OCI-LY3 (cell line): ENCODE results near the gene NTRK1.

Experiments used
- H2AFZ ChIP-seq: fragments of 200-600, 300-600 bp; shearing (Covaris generic); 2 replicates; pipeline ENCODE4 v1.6.0; 2014; ENCODE audit warnings: antibody characterized with exemption, low read depth, low read length
- H3K27ac ChIP-seq: fragments of 200-600, 300-600 bp; sonication (generic); 2 replicates; pipeline ENCODE4 v1.5.1; 2014; ENCODE audit warnings: mild to moderate bottlenecking, low read length, moderate library complexity, mixed read lengths
- H3K27me3 ChIP-seq: fragments of 200-600, 300-600 bp; sonication (generic); 2 replicates; pipeline ENCODE4 v1.6.1; 2014; ENCODE audit warnings: low read depth, low read length, mixed read lengths
- H3K36me3 ChIP-seq: fragments of 200-600, 300-600 bp; sonication (generic); replicated peaks from 2 replicates; pipeline ENCODE3; 2014; ENCODE audit warnings: low read depth, low read length, mixed read lengths
- H3K4me1 ChIP-seq: fragments of 300-600, 200-600 bp; sonication (generic); 2 replicates; pipeline ENCODE4 v1.6.1; 2014; ENCODE audit warnings: low read length, mixed read lengths
- H3K4me2 ChIP-seq: fragments of 200-600, 300-600 bp; sonication (generic); 2 replicates; pipeline ENCODE4 v1.6.1; 2014; ENCODE audit warnings: low read length, mixed read lengths
- H3K4me3 ChIP-seq: fragments of 300-600, 200-600 bp; sonication (generic); 2 replicates; pipeline ENCODE4 v1.5.1; 2014; ENCODE audit warnings: antibody characterized with exemption, mild to moderate bottlenecking, low read length, moderate library complexity
- H3K79me2 ChIP-seq: fragments of 300-600, 200-600 bp; shearing (Covaris generic); 2 replicates; pipeline ENCODE4 v1.6.1; 2014; ENCODE audit warnings: mild to moderate bottlenecking, low read length, mixed read lengths
- H3K9ac ChIP-seq: fragments of 300-600, 200-600 bp; shearing (Covaris generic); 2 replicates; pipeline ENCODE4 v1.6.0; 2014; ENCODE audit warnings: mild to moderate bottlenecking, low read length, moderate library complexity
- H3K9me3 ChIP-seq: fragments of 200-600, 300-600 bp; shearing (Covaris generic); 2 replicates; pipeline ENCODE4 v1.6.1; 2014; ENCODE audit warnings: low read length, mixed read lengths; ENCODE audit not compliant: insufficient read depth
- H4K20me1 ChIP-seq: fragments of 200-600, 300-600 bp; sonication (generic); 2 replicates; pipeline ENCODE4 v1.6.1; 2016; ENCODE audit warnings: low read length, mixed read lengths; ENCODE audit not compliant: insufficient read depth
- CTCF ChIP-seq: fragments of 200-600, 300-600 bp; sonication (generic); IDR thresholded peaks from 2 replicates; pipeline ENCODE4 v1.5.1; 2014; ENCODE audit warnings: antibody characterized with exemption, low read length, low read depth
- EZH2phosphoT487 ChIP-seq: fragments of 200-600 bp; shearing (Covaris generic); IDR thresholded peaks from 2 replicates; pipeline ENCODE4 v1.6.1; 2018; ENCODE audit warnings: antibody characterized with exemption, mixed run types, low read depth

NTRK1 gene

GRCh38 chr1:156897078-156897825, 36.6 kb downstream of the NTRK1 start:
- Histone ChIP-seq H3K4me2 (no peak overlapping the region), H2AFZ (no peak overlapping the region), H3K9ac (no peak overlapping the region), H3K79me2 (no peaks in the 10 kb centered on the region), H4K20me1 (no peaks in the 10 kb centered on the region), H3K4me3 (no peak overlapping the region), H3K36me3 (no peaks in the 10 kb centered on the region), H3K27ac (no peak overlapping the region), H3K9me3 (no peaks in the 10 kb centered on the region), H3K27me3 (peaks cover 16% of the 10 kb centered on the region), H3K4me1 (peaks cover 17% of the 10 kb centered on the region)
- TF ChIP-seq EZH2phosphoT487, result no peak
- no peak for TF ChIP-seq CTCF

GRCh38 chr1:156898161-156898566, 37.5 kb downstream of the NTRK1 start:
- H3K4me3 ChIP-seq, result no peak overlapping the region
- H4K20me1 ChIP-seq, result no peaks in the 10 kb centered on the region
- TF ChIP-seq CTCF (no peak), EZH2phosphoT487 (no peak)
- H3K9me3 ChIP-seq, result no peaks in the 10 kb centered on the region
- H3K9ac ChIP-seq, result no peak overlapping the region
- no peaks in the 10 kb centered on the region for H3K79me2 ChIP-seq
- no peak overlapping the region for H3K4me2 ChIP-seq
- no peak overlapping the region for H3K27ac ChIP-seq
- H2AFZ ChIP-seq, result no peak overlapping the region
- H3K4me1 ChIP-seq, result peaks cover 17% of the 10 kb centered on the region
- no peaks in the 10 kb centered on the region for H3K36me3 ChIP-seq
- peaks cover 18% of the 10 kb centered on the region for H3K27me3 ChIP-seq

- H3K4me1 ChIP-seq, result peaks cover 17% of the 10 kb centered on the region
- H3K27me3 ChIP-seq, result peaks cover 21% of the 10 kb centered on the region
- no peak overlapping the region for H3K9ac ChIP-seq
- peak overlapping the region; percentile 65 for H3K4me2 ChIP-seq
- H3K4me3 ChIP-seq, result no peak overlapping the region
- TF ChIP-seq CTCF, result no peak
- TF ChIP-seq EZH2phosphoT487, result no peak
- no peaks in the 10 kb centered on the region for H3K79me2 ChIP-seq
- no peak overlapping the region for H2AFZ ChIP-seq
- H3K27ac ChIP-seq, result no peak overlapping the region
- H4K20me1 ChIP-seq, result no peaks in the 10 kb centered on the region
- no peaks in the 10 kb centered on the region for H3K36me3 ChIP-seq
- H3K9me3 ChIP-seq, result no peaks in the 10 kb centered on the region
These were observed 38.5 kb downstream of the NTRK1 start for GRCh38 chr1:156898971-156899664.

GRCh38 chr1:156899956-156900718, 39.5 kb downstream of the NTRK1 start:
- H2AFZ ChIP-seq, result no peak overlapping the region
- no peaks in the 10 kb centered on the region for H3K9me3 ChIP-seq
- no peaks in the 10 kb centered on the region for H4K20me1 ChIP-seq
- peaks cover 17% of the 10 kb centered on the region for H3K4me1 ChIP-seq
- H3K27ac ChIP-seq, result no peak overlapping the region
- H3K79me2 ChIP-seq, result no peaks in the 10 kb centered on the region
- H3K4me2 ChIP-seq, result peak overlapping the region; percentile 65
- H3K27me3 ChIP-seq, result peaks cover 25% of the 10 kb centered on the region
- TF ChIP-seq EZH2phosphoT487 (no peak), CTCF (no peak)
- H3K36me3 ChIP-seq, result no peaks in the 10 kb centered on the region
- no peak overlapping the region for H3K9ac ChIP-seq
- peak overlapping the region; percentile 46; the same call in 1 of the 2 replicates for H3K4me3 ChIP-seq
